GM19463 (cell line): Measurements from ENCODE around the gene SPACDR.

Experiments used
- ATAC-seq: cut with Tn5 transposase; IDR thresholded peaks from one replicate; pipeline ENCODE4 v1.9.1; 2021; ENCODE audit warnings: mild to moderate bottlenecking, moderate library complexity; ENCODE audit not compliant: unreplicated experiment

The SPACDR gene

DNA sequence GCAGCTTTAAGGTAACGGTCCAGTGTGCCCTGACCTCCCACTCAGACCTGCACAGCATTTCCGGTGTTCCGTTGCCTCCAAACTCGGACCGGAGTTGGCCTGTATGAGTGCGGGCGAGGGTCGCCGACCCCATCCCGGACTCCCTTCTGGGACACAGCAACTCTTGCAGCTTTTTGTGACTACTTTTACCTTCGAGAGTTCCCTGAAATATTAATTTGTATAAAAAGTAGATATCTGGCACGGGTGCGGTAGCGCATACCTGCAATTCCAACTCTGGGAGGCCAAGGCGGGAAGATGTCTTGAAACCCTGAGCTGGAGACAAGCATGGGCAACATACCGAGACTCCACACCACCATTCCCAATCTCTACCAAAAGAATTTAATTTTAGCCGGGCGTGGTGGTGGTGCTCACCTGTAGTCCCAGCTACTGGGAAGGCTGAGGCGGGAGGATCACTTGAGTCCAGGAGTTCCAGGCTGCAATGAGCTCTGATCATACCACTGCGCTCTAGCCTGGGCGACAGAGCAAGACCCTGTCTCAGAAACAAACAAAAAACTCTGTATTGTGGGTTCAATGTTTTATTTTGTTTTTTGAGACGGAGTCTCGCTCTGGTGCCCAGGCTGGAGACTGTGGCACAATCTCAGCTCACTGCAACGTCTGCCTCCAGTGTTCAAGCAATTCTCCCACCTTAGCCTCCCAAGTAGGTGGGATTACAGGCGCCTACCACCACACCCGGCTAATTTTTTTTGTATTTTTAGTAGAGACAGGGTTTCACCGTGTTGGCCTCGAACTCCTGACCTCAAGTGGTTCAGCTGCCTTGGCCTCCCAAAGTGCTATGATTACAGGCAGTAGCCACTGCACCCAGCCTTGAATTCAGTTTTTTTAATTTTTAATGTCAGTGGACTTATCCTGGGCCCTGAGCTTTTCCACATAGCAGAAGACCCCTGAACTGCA is 26.6 kb downstream of the SPACDR start:
- no peak for ATAC-seq

DNA sequence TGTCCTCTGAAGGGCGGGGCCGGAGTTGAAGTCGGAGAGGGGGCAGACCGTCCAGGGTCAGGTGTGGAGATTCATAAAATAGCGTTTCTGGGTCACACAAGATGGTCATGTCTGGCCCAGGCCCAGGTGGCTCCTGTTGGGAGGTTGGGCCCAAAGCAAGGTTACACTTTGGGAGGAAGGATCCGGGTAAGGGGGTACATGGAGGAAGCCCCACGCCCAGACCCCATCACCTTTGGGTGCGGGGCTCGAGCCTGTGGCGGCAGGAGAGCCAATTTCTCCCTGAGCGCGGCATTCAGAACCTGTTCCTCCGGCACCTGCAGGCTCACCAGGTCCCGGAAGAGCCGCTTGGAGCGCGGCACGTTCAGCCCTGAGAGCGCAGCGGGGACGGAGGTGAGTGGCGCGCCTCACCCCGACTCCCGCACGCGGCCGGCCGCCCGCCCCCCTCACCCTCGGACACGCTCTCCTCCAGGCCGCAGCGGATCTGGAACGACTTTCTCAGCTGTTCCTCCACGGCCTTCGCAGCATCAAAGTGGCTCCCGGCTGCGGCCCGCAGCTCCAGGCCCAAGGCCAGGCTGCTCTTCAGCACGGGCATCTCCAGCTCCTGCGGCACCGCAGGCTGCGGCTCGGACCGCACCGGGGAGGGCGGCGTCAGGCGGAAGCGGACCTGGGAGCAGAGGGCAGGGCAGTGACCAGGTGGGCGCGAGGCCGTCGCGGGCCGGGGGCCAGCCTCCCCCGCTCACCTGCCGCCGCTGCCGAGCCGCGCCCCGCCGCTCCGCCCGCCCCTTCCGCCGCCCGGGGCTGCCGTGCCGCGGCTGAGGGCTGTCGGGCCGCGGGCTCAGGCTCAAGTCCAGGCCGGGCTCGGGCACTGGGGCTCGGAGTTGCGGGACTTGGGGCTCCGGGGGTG is 28.4 kb downstream of the SPACDR start:
- ATAC-seq = peak; percentile 29

DNA sequence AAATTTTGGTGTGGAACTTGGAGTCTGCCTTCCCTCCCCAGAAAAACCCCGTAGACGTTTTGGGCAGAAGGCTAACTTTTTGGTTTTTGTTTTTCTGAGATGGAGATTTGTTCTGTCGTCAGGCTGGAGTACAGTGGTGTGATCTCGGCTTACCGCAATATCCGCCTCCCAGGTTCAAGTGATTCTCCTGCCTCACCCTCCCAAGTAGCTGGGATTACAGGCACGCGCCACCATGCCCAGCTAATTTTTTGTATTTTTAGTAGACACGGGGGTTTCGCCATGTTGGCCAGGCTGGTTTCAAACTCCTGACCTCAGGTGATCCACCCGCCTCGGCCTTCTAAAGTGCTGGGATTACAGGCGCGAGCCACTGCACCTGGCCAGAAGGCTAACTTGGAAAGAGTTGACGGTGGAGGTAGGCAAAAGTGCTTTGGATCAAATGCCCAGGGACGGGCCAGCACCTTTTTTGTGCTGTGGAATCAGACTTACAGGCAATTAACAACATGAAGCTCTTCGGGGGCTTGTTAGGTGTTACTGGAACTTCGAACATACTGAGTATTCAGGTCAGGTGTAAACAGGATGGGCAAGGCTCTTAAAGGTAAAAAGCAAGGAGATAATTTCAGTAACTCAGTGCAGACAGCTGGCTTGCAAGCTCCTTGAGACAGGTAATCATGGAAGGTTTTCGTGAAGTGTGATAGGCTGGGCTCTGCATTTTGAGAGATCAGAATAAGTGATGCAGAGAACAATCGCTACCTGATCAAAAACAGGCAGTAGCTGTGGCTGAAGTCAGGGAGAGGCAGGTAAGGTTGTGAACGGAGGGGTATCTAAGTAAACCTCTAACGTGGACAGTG is 29.5 kb downstream of the SPACDR start:
- no peak for ATAC-seq

DNA sequence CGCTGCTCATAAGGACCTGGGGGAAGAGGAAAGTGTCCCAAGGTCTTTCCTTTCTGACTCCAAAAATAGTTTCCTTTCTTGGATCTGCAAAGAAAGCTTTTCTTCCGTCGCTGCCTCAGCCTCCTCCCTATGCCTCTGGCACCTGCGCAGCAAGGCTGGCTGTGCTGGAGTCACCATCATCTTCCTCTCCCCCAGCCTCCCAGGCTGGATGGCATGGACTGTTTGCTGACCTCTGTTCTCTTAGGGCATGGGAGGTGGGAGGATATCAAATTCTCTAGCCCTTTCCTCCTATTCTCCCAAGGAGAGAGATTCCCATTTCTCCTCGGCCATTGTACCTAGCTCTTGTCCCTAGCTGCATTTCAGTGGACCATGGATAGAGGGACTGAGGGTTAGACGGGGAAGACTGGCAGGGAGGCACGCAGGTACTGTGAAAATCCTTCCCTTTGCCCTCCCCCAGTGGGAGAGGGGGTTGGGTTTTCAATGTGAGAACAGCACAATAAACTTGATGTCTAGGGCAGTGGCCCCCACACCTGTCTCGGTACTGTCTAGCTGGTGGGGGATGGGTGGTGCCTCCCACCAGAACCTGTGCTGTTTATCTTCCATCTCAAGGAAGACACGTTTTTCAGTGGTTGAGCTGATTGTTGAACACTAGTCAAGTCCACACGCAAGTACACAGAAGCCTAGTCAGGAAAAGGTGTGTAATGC is 30.3 kb downstream of the SPACDR start:
- no peak for ATAC-seq

DNA sequence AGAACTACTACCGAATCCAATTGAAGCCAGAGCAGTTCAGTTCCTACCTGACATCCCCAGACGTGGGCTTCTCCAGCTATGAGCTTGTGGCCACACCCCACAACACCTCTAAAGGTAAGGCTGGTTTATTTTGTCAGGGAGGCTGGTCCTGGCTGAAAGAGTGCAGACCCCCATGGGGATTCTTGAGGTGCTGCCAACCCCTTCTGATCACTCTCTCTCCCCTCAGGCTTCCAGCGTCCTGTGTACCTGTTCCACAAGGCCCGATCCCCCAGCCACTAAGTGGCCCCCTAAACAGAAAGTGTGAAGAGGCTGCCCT is 30.8 kb downstream of the SPACDR start:
- no peak for ATAC-seq

DNA sequence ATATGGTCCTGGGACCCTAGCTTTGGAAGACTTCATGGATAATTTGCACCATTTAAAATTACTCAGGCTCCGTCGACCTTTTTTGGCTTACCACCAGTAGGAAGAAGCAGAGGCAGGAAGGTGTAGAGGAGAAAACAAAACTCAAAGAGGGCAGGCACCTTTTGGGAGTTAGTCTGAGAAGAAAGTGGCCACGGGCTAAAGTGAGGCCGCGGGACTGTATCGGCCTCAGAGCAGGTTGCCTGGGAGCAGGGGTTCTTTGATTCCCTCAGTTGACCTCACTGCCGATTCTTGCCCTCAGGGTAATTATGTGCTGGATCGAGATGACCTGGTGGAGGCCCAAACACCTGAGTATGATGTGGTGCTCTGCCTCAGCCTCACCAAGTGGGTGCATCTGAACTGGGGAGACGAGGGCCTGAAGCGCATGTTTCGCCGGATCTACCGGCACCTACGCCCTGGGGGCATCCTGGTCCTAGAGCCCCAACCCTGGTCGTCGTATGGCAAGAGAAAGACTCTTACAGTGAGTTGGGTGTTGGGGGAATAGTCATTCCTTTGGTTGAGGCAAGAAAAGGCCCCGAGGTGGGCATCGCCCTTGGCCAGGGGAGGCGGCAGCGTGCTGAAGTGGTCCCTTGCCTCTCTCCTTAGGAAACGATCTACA is 31.3 kb downstream of the SPACDR start:
- no peak for ATAC-seq

DNA sequence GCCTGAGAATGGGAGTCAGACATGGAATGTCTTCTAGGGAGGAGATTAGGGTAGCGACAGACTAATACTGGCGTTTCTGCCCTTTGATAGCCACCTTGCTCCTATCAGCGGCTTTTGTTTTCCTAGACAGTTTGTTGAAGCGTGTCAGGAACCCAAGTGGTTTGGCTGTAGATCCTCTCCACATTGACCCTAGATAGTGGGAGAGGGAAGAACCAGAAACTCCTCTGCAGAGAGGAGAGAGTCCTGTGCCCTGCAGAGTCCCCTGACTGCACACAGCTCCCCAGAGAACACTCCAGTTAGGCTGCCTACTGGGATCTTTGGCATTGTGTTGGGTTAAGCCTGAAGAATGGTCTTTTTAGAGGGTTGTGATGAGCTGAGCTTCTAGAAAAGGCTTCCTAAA is 32.0 kb downstream of the SPACDR start:
- ATAC-seq = no peak

DNA sequence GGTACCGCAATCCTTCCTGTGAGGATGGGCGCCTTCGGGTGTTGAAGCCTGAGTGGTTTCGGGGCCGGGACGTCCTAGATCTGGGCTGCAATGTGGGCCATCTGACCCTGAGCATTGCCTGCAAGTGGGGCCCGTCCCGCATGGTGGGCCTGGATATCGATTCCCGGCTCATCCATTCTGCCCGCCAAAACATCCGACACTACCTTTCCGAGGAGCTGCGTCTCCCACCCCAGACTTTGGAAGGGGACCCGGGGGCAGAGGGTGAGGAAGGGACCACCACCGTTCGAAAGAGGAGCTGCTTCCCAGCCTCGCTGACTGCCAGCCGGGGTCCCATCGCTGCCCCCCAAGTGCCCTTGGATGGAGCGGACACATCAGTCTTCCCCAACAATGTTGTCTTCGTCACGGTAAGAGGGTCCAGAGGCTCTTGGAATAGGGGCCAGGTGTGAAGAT is 32.7 kb downstream of the SPACDR start:
- no peak for ATAC-seq

DNA sequence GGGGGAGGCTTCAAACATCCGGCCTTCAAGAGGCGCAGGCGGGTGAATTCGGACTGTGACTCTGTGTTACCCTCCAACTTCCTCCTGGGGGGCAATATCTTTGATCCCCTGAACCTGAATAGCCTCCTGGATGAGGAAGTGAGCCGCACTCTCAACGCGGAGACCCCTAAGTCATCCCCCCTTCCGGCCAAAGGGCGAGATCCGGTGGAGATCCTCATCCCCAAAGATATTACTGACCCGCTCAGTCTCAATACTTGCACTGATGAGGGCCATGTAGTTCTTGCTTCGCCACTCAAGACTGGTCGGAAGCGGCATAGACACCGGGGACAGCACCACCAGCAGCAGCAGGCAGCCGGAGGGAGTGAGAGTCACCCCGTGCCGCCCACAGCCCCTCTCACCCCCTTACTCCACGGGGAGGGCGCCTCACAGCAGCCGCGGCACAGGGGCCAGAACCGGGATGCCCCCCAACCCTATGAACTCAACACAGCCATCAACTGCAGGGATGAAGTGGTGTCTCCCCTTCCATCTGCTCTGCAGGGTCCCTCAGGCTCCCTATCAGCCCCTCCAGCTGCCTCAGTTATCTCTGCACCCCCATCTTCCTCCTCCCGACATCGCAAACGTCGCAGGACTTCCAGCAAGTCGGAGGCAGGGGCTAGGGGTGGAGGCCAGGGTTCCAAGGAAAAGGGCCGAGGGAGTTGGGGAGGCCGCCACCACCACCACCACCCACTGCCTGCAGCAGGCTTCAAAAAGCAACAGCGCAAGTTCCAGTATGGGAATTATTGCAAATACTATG is 33.4 kb downstream of the SPACDR start:
- no peak for ATAC-seq

DNA sequence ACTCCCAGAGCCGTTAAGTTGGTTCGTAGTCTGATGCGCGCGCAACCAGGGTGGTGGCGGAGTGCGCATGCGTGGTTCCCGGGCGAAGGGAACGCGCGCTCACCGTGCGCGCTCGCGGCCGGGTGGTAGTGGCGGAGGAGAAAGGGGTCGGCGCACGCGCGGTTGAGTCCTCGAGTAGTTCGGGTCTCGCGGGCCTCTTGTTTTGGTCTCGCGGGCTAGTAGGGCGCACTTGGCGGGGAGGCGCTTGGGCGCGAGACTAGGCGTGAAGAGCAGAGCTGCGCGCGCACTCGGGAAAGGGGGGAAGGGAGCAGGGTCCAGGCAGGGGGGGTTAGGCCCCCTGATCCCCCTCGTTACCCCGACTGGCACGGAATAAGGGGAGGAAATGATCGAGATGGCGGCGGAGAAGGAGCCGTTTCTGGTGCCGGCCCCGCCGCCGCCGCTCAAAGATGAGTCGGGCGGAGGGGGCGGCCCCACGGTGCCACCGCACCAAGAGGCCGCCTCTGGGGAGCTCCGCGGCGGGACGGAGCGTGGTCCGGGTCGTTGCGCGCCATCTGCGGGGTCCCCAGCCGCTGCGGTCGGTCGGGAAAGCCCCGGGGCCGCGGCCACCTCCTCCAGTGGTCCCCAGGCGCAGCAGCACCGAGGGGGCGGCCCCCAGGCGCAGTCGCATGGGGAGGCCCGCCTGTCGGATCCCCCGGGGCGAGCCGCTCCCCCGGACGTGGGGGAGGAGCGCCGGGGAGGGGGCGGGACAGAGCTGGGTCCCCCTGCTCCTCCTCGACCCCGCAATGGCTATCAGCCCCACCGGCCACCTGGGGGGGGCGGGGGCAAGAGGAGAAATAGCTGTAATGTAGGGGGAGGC is 34.2 kb downstream of the SPACDR start, which contains the start of gene MEPCE:
Gene MEPCE, plus strand, starts transcription at position 195 of the 856 bp plus-strand sequence. Its CDS starts 188 bp downstream, at position 383.
- peak; percentile 37 for ATAC-seq

DNA sequence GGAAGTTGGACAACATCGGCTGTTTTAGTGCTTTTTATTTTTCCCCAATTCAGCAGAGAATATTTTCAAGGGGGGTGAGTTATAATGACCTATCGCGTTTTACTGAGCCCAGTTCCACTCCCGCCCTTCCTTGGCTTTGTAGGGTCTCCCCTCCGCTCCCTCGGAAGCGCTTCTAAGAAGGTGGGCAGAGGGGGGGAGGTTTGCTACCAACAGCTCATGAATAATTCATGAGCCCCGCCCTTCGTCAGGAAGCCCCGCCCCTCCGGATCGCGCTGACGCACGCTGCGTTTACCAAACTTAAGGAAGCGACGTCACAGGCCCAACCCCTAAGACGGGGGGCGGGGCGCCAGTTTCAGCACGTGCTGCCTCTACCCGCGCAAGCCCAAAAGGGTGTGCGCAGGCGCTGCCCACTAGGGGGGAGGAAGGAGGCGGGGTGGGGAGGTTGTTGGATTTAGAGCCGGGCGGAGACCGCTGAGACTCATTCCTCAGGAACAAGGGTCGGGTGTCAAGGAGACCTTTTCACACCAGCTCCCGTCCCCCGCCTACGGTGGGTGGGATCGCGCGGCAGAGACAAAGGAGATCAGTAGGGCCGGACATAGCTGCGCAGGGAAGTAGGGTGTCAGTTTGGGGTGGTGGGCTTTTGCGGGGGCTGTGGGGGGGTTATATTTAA is 35.0 kb downstream of the SPACDR start:
- ATAC-seq = peak; percentile 41

DNA sequence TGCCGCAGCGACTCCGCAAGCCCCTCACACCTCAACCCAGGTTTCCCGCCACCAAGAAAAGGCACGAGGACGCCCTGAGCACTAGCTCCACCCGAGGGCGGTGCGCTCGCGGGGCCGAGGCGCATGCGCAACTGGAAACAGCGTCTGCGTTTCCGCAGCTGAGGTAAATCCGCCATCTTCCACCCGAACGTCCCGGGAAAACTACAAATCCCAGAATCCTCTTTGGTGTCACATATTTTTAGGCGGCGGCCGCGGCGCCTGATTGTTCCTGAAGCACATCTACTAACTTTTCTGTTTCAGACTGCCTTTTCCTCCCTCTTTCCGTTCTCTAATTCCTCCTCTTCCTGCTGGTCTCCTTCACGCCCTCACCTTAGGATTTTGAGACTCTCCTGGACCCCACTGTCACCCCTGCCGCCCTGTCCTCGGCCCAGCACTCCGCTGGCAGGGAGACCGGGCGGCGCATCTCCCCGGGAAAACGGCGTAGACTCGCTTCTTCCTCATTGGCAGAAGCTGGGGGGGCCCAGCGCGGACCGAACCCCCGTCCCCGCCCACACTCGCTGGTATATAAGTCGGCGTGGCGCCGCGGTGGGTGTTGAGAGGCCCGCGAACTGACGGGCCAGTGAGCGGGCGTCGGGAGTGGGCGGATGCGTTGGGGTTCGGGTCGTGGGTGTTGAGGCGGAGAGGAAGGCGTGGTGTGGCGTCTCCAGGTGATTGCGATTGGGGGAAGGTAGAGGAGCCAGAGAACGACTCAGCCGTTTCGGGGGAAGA is 35.7 kb downstream of the SPACDR start, which contains the start of gene ZCWPW1:
Gene ZCWPW1, minus strand, starts transcription at position 505 of the 768 bp plus-strand sequence. CDS start 8,054 bp downstream, outside the sequence.
- ATAC-seq = peak; percentile 48

DNA sequence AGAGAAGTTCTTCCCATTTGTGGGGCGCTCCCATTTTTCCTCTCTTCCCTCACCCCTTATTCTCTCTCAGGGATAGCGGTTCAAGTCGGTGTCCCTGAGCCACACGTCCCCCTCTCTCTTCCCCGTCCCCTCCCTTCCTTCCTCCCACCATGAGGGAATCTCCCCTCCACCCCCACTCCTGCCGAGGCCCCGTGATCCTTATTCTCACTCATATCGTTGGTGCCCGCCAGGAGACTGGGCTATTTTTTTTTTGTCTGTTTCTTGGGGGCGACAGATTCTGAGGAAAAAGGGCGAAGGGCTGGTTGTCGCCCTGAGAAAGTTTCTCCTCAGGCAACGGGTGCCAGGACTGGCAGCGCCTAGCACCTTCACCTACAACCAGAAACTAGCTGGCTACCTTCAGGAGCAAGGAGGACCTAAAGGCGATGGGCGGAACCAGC is 36.3 kb downstream of the SPACDR start:
- no peak for ATAC-seq

DNA sequence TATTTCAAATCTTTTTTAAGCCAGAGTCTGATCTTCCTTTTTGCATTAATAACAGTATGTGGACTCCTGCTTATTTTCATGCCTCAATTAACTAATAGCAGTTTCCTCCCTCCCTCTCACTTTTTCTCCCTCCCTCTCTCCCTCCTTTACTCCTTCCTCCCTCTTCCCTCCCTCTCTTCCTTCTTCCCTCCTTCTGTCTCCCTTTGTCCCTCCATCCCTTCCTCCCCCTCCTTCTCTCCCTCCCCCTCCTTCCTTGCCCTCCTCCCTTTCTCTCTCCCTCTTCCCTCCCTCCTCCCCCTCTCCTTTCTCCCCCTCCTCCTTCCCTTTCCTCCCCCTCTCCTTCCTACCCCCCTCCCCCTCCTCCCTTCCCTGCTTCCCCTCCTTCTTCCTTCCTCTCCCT is 37.5 kb downstream of the SPACDR start:
- no peak for ATAC-seq

DNA sequence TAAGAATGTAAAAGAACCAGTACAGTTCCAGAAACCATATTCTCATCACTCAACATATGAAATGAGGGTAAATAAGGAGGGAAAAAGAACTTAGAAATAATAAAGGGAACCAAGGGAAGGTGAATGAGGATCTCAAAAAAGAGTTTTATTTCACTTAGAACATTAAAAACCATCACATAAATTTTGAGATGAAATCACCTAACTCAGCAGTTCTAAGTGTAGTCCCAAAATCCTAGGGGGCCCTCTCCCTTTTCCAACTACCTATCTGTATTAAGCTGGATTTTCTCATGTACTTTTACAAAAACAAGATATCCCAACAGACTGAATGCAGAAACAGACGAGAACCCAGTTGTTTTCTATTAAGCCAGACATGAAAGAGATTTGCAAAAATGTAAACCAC is 38.7 kb downstream of the SPACDR start:
- ATAC-seq = no peak

DNA sequence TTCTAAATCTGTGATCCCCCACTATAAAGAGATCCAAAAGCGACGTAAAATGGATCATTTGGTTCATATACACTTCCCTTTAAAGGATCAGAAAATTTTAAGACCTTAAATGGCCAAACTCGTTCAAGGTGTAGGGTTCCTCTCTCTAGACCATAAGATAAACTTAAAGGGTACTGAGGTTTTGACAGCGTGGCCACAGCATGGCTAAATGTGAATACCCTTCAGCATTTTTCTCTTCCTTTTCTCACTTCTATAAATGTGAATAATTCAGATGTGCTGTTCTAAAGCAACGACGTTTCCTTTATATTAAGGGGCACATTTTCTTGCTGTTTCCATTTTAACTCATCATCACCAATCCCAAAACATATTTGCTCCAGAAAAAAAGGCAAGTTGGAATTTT is 40.7 kb downstream of the SPACDR start:
- ATAC-seq = no peak
